GM23338 (cell line): ENCODE measurements around the gene BNIP5. TPM values are rescaled to one million over a fixed set of nuclear protein-coding genes. Genes with fewer than 3 reads are reported as not detected.

Experiments used
- ATAC-seq: fragments of 200-7000 bp; cut with Tn5 transposase; 3 replicates; pipeline ENCODE4 v1.9.1; 2020
- DNase-seq: peaks from one replicate; pipeline ENCODE4 v3.0.0-alpha.2; 2015; ENCODE audit warnings: low spot score
- H2AFZ ChIP-seq: fragments of 200-600 bp; sonication (generic); 2 replicates; pipeline ENCODE4 v1.8.0; 2016; ENCODE audit warnings: antibody characterized with exemption, mild to moderate bottlenecking, moderate library complexity
- H3F3A ChIP-seq: fragments of 200-600 bp; sonication (generic); replicated peaks from 2 replicates; pipeline ENCODE4 v1.8.0; 2017; ENCODE audit warnings: antibody characterized with exemption, mixed run types, low read depth
- H3K27ac ChIP-seq: fragments of 200-600 bp; sonication (generic); 2 replicates; pipeline ENCODE4 v1.6.1; 2016; ENCODE audit warnings: low read depth
- H3K27me3 ChIP-seq: fragments of 200-600 bp; sonication (generic); 2 replicates; pipeline ENCODE4 v1.8.0; 2016; ENCODE audit warnings: mild to moderate bottlenecking, mixed run types, moderate library complexity; ENCODE audit not compliant: insufficient read depth
- H3K36me3 ChIP-seq: fragments of 200-600 bp; sonication (generic); 2 replicates; pipeline ENCODE4 v1.8.0; 2016; ENCODE audit warnings: mild to moderate bottlenecking; ENCODE audit not compliant: insufficient read depth
- H3K4me1 ChIP-seq: fragments of 200-600 bp; sonication (generic); 2 replicates; pipeline ENCODE4 v1.8.0; 2016; ENCODE audit warnings: mild to moderate bottlenecking, moderate library complexity; ENCODE audit not compliant: insufficient read depth
- H3K4me2 ChIP-seq: fragments of 200-600 bp; sonication (generic); 2 replicates; pipeline ENCODE4 v1.7.1; 2017; ENCODE audit warnings: mixed run types
- H3K4me3 ChIP-seq: fragments of 200-600 bp; sonication (generic); 2 replicates; pipeline ENCODE4 v1.6.1; 2016; ENCODE audit warnings: mixed run types
- H3K79me2 ChIP-seq: fragments of 200-600 bp; sonication (generic); replicated peaks from 2 replicates; pipeline ENCODE4 v1.8.0; 2017; ENCODE audit warnings: mild to moderate bottlenecking; ENCODE audit not compliant: insufficient read depth
- H3K9me2 ChIP-seq: fragments of 200-600 bp; sonication (generic); 2 replicates; pipeline ENCODE4 v1.8.0; 2017; ENCODE audit not compliant: insufficient read depth
- H4K20me1 ChIP-seq: fragments of 200-600 bp; sonication (generic); replicated peaks from 2 replicates; pipeline ENCODE4 v1.8.0; 2017; ENCODE audit warnings: mild to moderate bottlenecking; ENCODE audit not compliant: insufficient read depth
- H3K27ac Mint-ChIP-seq: 2 replicates; pipeline ENCODE4 v1.8.0; 2020; ENCODE audit warnings: inconsistent platforms, mild to moderate bottlenecking, moderate library complexity, mixed read lengths
- H3K27me3 Mint-ChIP-seq: 3 replicates; pipeline ENCODE4 v1.8.0; 2022; ENCODE audit warnings: low read depth, mild to moderate bottlenecking, moderate library complexity, mixed read lengths, inconsistent platforms; ENCODE audit not compliant: insufficient read depth, poor library complexity
- H3K36me3 Mint-ChIP-seq: 3 replicates; pipeline ENCODE4 v1.8.0; 2021; ENCODE audit warnings: low read depth, mild to moderate bottlenecking, inconsistent platforms, moderate library complexity, mixed read lengths
- H3K4me1 Mint-ChIP-seq: 3 replicates; pipeline ENCODE4 v1.8.0; 2020; ENCODE audit warnings: mild to moderate bottlenecking, inconsistent platforms, mixed read lengths
- H3K4me3 Mint-ChIP-seq: 3 replicates; pipeline ENCODE4 v1.8.0; 2021; ENCODE audit warnings: moderate library complexity, mild to moderate bottlenecking, inconsistent platforms, mixed read lengths
- H3K9me3 Mint-ChIP-seq: 3 replicates; pipeline ENCODE4 v1.8.0; 2020; ENCODE audit warnings: moderate library complexity, mild to moderate bottlenecking, inconsistent platforms, mixed read lengths
- CREB1 ChIP-seq: fragments of 250-450 bp; sonication (Bioruptor Pico); IDR thresholded peaks from 2 replicates; pipeline ENCODE4 v1.5.0; 2020; ENCODE audit warnings: low read depth, mild to moderate bottlenecking, moderate library complexity
- CTCF ChIP-seq, 2 experiments: fragments of 200-600 bp in 1 of 2; sonication (generic) in 1 of 2; conservative IDR thresholded peaks; 2 replicates each; pipeline versions ENCODE4 v1.5.1 to v1.6.1; 2016 to 2017; ENCODE audit warnings: antibody characterized with exemption in 2 of 2, low read depth in 2 of 2, mild to moderate bottlenecking in 2 of 2, moderate library complexity in 1 of 2
- ETS1 ChIP-seq: IDR thresholded peaks from 2 replicates; pipeline ENCODE4 v1.6.1; 2016; ENCODE audit warnings: antibody characterized with exemption
- EZH2 ChIP-seq: fragments of 200-600 bp; sonication (generic); IDR thresholded peaks from one replicate; pipeline ENCODE4 v1.8.0; 2017; ENCODE audit warnings: antibody characterized with exemption, mild to moderate bottlenecking, low read depth; ENCODE audit not compliant: unreplicated experiment
- EZH2phosphoT487 ChIP-seq: fragments of 200-600 bp; sonication (generic); IDR thresholded peaks from one replicate; pipeline ENCODE4 v1.8.1; 2018; ENCODE audit warnings: antibody characterized with exemption; ENCODE audit not compliant: unreplicated experiment
- POLR2AphosphoS5 ChIP-seq: IDR thresholded peaks from 2 replicates; pipeline ENCODE4 v1.6.1; 2016; ENCODE audit warnings: antibody characterized with exemption, low read depth
- REST ChIP-seq: IDR thresholded peaks from one replicate; pipeline ENCODE4 v1.6.1; 2018; ENCODE audit warnings: antibody characterized with exemption; ENCODE audit not compliant: unreplicated experiment
- STAT1 ChIP-seq: IDR thresholded peaks from one replicate; pipeline ENCODE4 v1.6.1; 2016; ENCODE audit warnings: antibody characterized with exemption; ENCODE audit not compliant: unreplicated experiment
- ZNF114 ChIP-seq: fragments of 250-450 bp; sonication (Bioruptor Pico); IDR thresholded peaks from 2 replicates; pipeline ENCODE4 v1.5.0; 2020; ENCODE audit warnings: mild to moderate bottlenecking, moderate library complexity
- ZNF331 ChIP-seq: fragments of 250-450 bp; sonication (Bioruptor Pico); IDR thresholded peaks from 2 replicates; pipeline ENCODE4 v1.5.0; 2020; ENCODE audit warnings: low read depth, mild to moderate bottlenecking, moderate library complexity
- polyA plus RNA-seq: library from polyadenylated mRNA; unstranded; fragments of >200 nt; fragmentation: Nextera tagmentation; extraction: Ambion mirVana; gene quantifications from 2 replicates; pipeline ENCODE4 v1.2.1, GENCODE V29; 2016
- total RNA-seq: library from RNA; depleted of rRNA; stranded (reverse); fragments of >200 nt; shearing (Covaris generic); gene quantifications from 2 replicates; pipeline ENCODE4 v1.2.3, GENCODE V29; 2014

The BNIP5 gene
- total and polyA plus RNA-seq, 2 experiments from 2014 or later = not detected

GRCh38 chr6:36283608-36284007, 53.1 kb downstream of the BNIP5 start (continued):
- TF ChIP-seq REST = no peak
- no peak for TF ChIP-seq CTCF (conservative IDR thresholded peaks at IDR 0.05; ENCODE audit: low read depth in 2 of 2)
- no peak for TF ChIP-seq ZNF114
- no peak for TF ChIP-seq CREB1
- TF ChIP-seq POLR2AphosphoS5 = no peak
- no peak for TF ChIP-seq ETS1
- TF ChIP-seq STAT1 = no peak

- H3K4me2 ChIP-seq = no peak overlapping the region
- no peak for ATAC-seq
- H3K4me3 ChIP-seq = no peak overlapping the region
- no peaks in the 10 kb centered on the region for H3K4me1 Mint-ChIP-seq
- H4K20me1 ChIP-seq = no peaks in the 10 kb centered on the region
- peaks cover 7% of the 10 kb centered on the region for H3K27me3 Mint-ChIP-seq
- H3K79me2 ChIP-seq = no peaks in the 10 kb centered on the region
- H3K36me3 Mint-ChIP-seq = no peaks in the 10 kb centered on the region
- H3K9me2 ChIP-seq = no peaks in the 10 kb centered on the region
- H2AFZ ChIP-seq = no peak overlapping the region
- H3K4me3 Mint-ChIP-seq = no peak overlapping the region
- no peak overlapping the region for H3K27ac ChIP-seq
- DNase-seq = no peak
- no peak overlapping the region for H3K27ac Mint-ChIP-seq
- H3K4me1 ChIP-seq = no peaks in the 10 kb centered on the region
- no peaks in the 10 kb centered on the region for H3K36me3 ChIP-seq
- no peaks in the 10 kb centered on the region for H3F3A ChIP-seq
- no peaks in the 10 kb centered on the region for H3K9me3 Mint-ChIP-seq
- H3K27me3 ChIP-seq = no peaks in the 10 kb centered on the region
- TF ChIP-seq ZNF114 (no peak), EZH2 (no peak), ZNF331 (CRISPR knock-in tag) (no peak), CREB1 (no peak), POLR2AphosphoS5 (no peak), STAT1 (no peak), EZH2phosphoT487 (no peak), CTCF (conservative IDR thresholded peaks at IDR 0.05; ENCODE audit: low read depth in 2 of 2) (no peak), REST (no peak)
Measured at GRCh38 chr6:36280983-36281382, 55.7 kb downstream of the BNIP5 start.
